Gastroesophageal sphincter (tissue), 4 donors: Measurements from ENCODE around the gene KLHL9. TPM values are rescaled to one million over a fixed set of nuclear protein-coding genes. Genes with fewer than 3 reads are reported as not detected.
"Not testable (repeated sequence)": the region's sequence is repeated elsewhere in the genome, so short reads cannot be mapped to it uniquely, and the experiment has no call there.

Experiments used
- ATAC-seq: fragments of 150-250 bp; one replicate; pipeline ENCODE4 v1.9.1; 2016; ENCODE audit warnings: mild to moderate bottlenecking, moderate library complexity
- H3K27ac ChIP-seq, 4 donors: fragments of 200-600 bp; sonication (generic) in 3 of 4; 1 replicate in 3 of 4; 2 replicates in 1 of 4; pipeline ENCODE4 v1.5.1; 2016 to 2019
- H3K27me3 ChIP-seq: fragments of 200-600 bp; sonication (generic); one replicate; pipeline ENCODE4 v1.5.1; 2019
- H3K36me3 ChIP-seq, 2 donors: fragments of 200-600 bp; sonication (generic); one replicate each; pipeline ENCODE4 v1.5.1; 2019; ENCODE audit warnings: control low read depth in 1 of 2
- H3K4me1 ChIP-seq, 3 donors: fragments of 200-600 bp; sonication (generic); 1 replicate in 2 of 3; 2 replicates in 1 of 3; pipeline ENCODE4 v1.5.1; 2016 to 2019; ENCODE audit warnings: control low read depth in 2 of 3
- H3K4me3 ChIP-seq, 2 donors: fragments of 200-600 bp; sonication (generic); one replicate each; pipeline ENCODE4 v1.5.1; 2019; ENCODE audit warnings: mild to moderate bottlenecking in 1 of 2, moderate library complexity in 1 of 2
- H3K9me3 ChIP-seq, 3 donors: fragments of 200-600 bp; sonication (generic); one replicate each; pipeline ENCODE4 v1.5.1; 2017 to 2019; ENCODE audit warnings: control low read depth in 2 of 3
- CTCF ChIP-seq, 4 experiments: fragments of 200-600 bp in 2 of 4; fragments of 450-650 bp in 2 of 4; sonication (generic) in 1 of 4; IDR thresholded peaks; one replicate each; pipeline ENCODE4 v1.5.1; 2017 to 2019; ENCODE audit warnings: antibody characterized with exemption in 4 of 4, mild to moderate bottlenecking in 2 of 4, moderate library complexity in 2 of 4
- EP300 ChIP-seq: sonication (generic); formaldehyde crosslinking; IDR thresholded peaks from one replicate; pipeline ENCODE4 v1.6.1; 2017; ENCODE audit warnings: antibody characterized with exemption, mild to moderate bottlenecking
- POLR2A ChIP-seq, 2 donors: fragments of 450-650 bp; IDR thresholded peaks; one replicate each; pipeline ENCODE4 v1.6.1; 2017; ENCODE audit warnings: antibody characterized with exemption in 2 of 2, mild to moderate bottlenecking in 2 of 2, moderate library complexity in 1 of 2
- POLR2AphosphoS5 ChIP-seq: sonication (generic); formaldehyde crosslinking; IDR thresholded peaks from one replicate; pipeline ENCODE4 v1.6.1; 2017; ENCODE audit warnings: antibody characterized with exemption
- WGBS, 2 donors: methylation state at CpG; one replicate each; pipeline ENCODE4 v1.1.5; 2018; ENCODE audit warnings: low coverage in 1 of 2; 5-methylcytosine and 5-hydroxymethylcytosine counted together
- total RNA-seq, 4 donors: library from RNA; depleted of rRNA; stranded (reverse); fragments of >200 nt; gene quantifications; one replicate each; pipeline ENCODE4 v1.1.0, GENCODE V29; 2016

KLHL9 gene
- 10 to 100 TPM; 20.5 to 32.1 (median 24.4) TPM for total RNA-seq

GRCh38 chr9:21334701-21335632 lies at the start of gene KLHL9:
KLHL9 (minus strand) TSS chr9:21335404; CDS start chr9:21334859, 545 bp downstream.
- Histone ChIP-seq H3K4me1 (peaks cover 26 to 49% (median 35%) of the 10 kb centered on the region in 3 donors), H3K4me3 (peak within 1 kb of the TSS; percentile 79 to 99), H3K36me3 (no peaks in the 10 kb centered on the region), H3K9me3 (no peaks in the 10 kb centered on the region), H3K27me3 (no peaks in the 10 kb centered on the region), H3K27ac (peak within 1 kb of the TSS; percentile 93 to 96 (median 94))
- TF ChIP-seq CTCF (IDR thresholded peaks at IDR 0.05) (peak in 2 of 4 experiments; percentile 5 to 19), POLR2AphosphoS5 (peak; percentile 78), POLR2A (IDR thresholded peaks at IDR 0.05) (peak; percentile 28 to 40), EP300 (no peak)
- 0 to 1% methylated on average over 3 to 21 of the region's 55 CpGs for WGBS, 2 donors
- ATAC-seq: peak; percentile 98

GRCh38 chr9:21383627-21384026 lies 48.4 kb upstream of the KLHL9 start:
- H3K9me3 ChIP-seq: no peaks in the 10 kb centered on the region
- H3K36me3 ChIP-seq: no peaks in the 10 kb centered on the region
- 66 to 69% methylated on average over 4 of the region's 4 CpGs for WGBS, 2 donors
- no peak overlapping the region for H3K4me3 ChIP-seq
- H3K27me3 ChIP-seq: peaks cover 20% of the 10 kb centered on the region
- no peak overlapping the region for H3K27ac ChIP-seq
- TF ChIP-seq POLR2A (IDR thresholded peaks at IDR 0.05): no peak
- no peak for TF ChIP-seq CTCF (IDR thresholded peaks at IDR 0.05)
- no peak for TF ChIP-seq POLR2AphosphoS5
- TF ChIP-seq EP300: no peak
- no peak for ATAC-seq
- H3K4me1 ChIP-seq: no peaks in the 10 kb centered on the region

GRCh38 chr9:21381448-21382339 lies 46.5 kb upstream of the KLHL9 start:
- WGBS, 2 donors: 29 to 35% methylated on average over 5 of the region's 5 CpGs
- Histone ChIP-seq H3K27me3 (peaks cover 11% of the 10 kb centered on the region), H3K4me3 (no peak overlapping the region), H3K36me3 (no peaks in the 10 kb centered on the region), H3K27ac (no peak overlapping the region), H3K4me1 (no peaks in the 10 kb centered on the region), H3K9me3 (no peaks in the 10 kb centered on the region)
- no peak for ATAC-seq
- no peak for TF ChIP-seq CTCF (IDR thresholded peaks at IDR 0.05)
- no peak for TF ChIP-seq EP300
- no peak for TF ChIP-seq POLR2AphosphoS5
- TF ChIP-seq POLR2A (IDR thresholded peaks at IDR 0.05): no peak

- WGBS, 2 donors: 52 to 70% methylated on average over 1 to 3 of the region's 4 CpGs
- ATAC-seq: not testable (repeated sequence)
Observed at GRCh38 chr9:21371467-21371866, 36.3 kb upstream of the KLHL9 start.

GRCh38 chr9:21367957-21368356 lies 32.8 kb upstream of the KLHL9 start, which contains the start of gene IFNA13:
IFNA13 (minus strand) TSS chr9:21368057; CDS start chr9:21368010, 47 bp downstream.
- TF ChIP-seq POLR2A (IDR thresholded peaks at IDR 0.05) (no peak), POLR2AphosphoS5 (no peak), EP300 (no peak), CTCF (IDR thresholded peaks at IDR 0.05) (no peak)
- no peaks in the 10 kb centered on the region for H3K4me1 ChIP-seq
- H3K36me3 ChIP-seq: no peaks in the 10 kb centered on the region
- WGBS, 2 donors: 83 to 86% methylated on average over 2 of the region's 3 CpGs
- H3K9me3 ChIP-seq: no peaks in the 10 kb centered on the region
- ATAC-seq: no peak
- H3K27me3 ChIP-seq: peaks cover 5% of the 10 kb centered on the region
- H3K4me3 ChIP-seq: no peak within 1 kb of the TSS
- no peak within 1 kb of the TSS for H3K27ac ChIP-seq

More at GRCh38 chr9:21371467-21371866, 36.3 kb upstream of the KLHL9 start:
- not testable (repeated sequence) for H3K9me3 ChIP-seq, H3K36me3 ChIP-seq, H3K4me3 ChIP-seq, H3K4me1 ChIP-seq, H3K27ac ChIP-seq, H3K27me3 ChIP-seq

GRCh38 chr9:21367169-21367568 lies 32.0 kb upstream of the KLHL9 start:
- H3K4me1 ChIP-seq, H3K27ac ChIP-seq, ATAC-seq, H3K27me3 ChIP-seq, H3K4me3 ChIP-seq, H3K36me3 ChIP-seq, H3K9me3 ChIP-seq: not testable (repeated sequence)
- 86 to 100% methylated on average over 1 of the region's 2 CpGs for WGBS, 2 donors
